Measurements from ENCODE around the gene CAMK2B.

Gene CAMK2B

GRCh38 chr7:44323381-44324203 is 1.8 kb downstream of the CAMK2B start:
- no peak for TF ChIP-seq CTCF (IDR thresholded peaks at IDR 0.05; ENCODE audit: low read depth, low read length)
- Histone ChIP-seq H3K4me1 (peaks cover 5% of the 10 kb centered on the region; the same call in 1 of the 2 replicates), H3K4me3 (ENCODE audit: low read depth, low read length) (no peak overlapping the region), H3K9me3 (no peaks in the 10 kb centered on the region), H3K27me3 (peaks cover 37% of the 10 kb centered on the region), H3K36me3 (no peaks in the 10 kb centered on the region)
- no peak for DNase-seq

GRCh38 chr7:44322631-44323363 is 2.6 kb downstream of the CAMK2B start:
- DNase-seq: no peak
- Histone ChIP-seq H3K4me3 (ENCODE audit: low read depth, low read length) (no peak overlapping the region), H3K9me3 (no peaks in the 10 kb centered on the region), H3K27me3 (peaks cover 37% of the 10 kb centered on the region), H3K36me3 (no peaks in the 10 kb centered on the region), H3K4me1 (peaks cover 5% of the 10 kb centered on the region; the same call in 1 of the 2 replicates)
- TF ChIP-seq CTCF (IDR thresholded peaks at IDR 0.05; ENCODE audit: low read depth, low read length): no peak

- H3K4me3 ChIP-seq (ENCODE audit: low read depth, low read length): no peak overlapping the region
- H3K27me3 ChIP-seq: peaks cover 32% of the 10 kb centered on the region
- DNase-seq: no peak
- H3K36me3 ChIP-seq: no peaks in the 10 kb centered on the region
- no peak for TF ChIP-seq CTCF (IDR thresholded peaks at IDR 0.05; ENCODE audit: low read depth, low read length)
- H3K4me1 ChIP-seq: peaks cover 5% of the 10 kb centered on the region; the same call in 1 of the 2 replicates
- no peaks in the 10 kb centered on the region for H3K9me3 ChIP-seq
Observed at GRCh38 chr7:44321796-44322195, 3.6 kb downstream of the CAMK2B start.

- Histone ChIP-seq H3K36me3 (no peaks in the 10 kb centered on the region), H3K4me1 (peaks cover 5% of the 10 kb centered on the region; the same call in 1 of the 2 replicates), H3K9me3 (no peaks in the 10 kb centered on the region), H3K27me3 (peaks cover 24% of the 10 kb centered on the region), H3K4me3 (ENCODE audit: low read depth, low read length) (no peak overlapping the region)
- DNase-seq: no peak
- no peak for TF ChIP-seq CTCF (IDR thresholded peaks at IDR 0.05; ENCODE audit: low read depth, low read length)
Observed at GRCh38 chr7:44320794-44321371, 4.5 kb downstream of the CAMK2B start.

- peaks cover 5% of the 10 kb centered on the region; the same call in 1 of the 2 replicates for H3K4me1 ChIP-seq
- DNase-seq: no peak
- TF ChIP-seq CTCF (IDR thresholded peaks at IDR 0.05; ENCODE audit: low read depth, low read length): no peak
- H3K4me3 ChIP-seq (ENCODE audit: low read depth, low read length): no peak overlapping the region
- no peaks in the 10 kb centered on the region for H3K9me3 ChIP-seq
- H3K36me3 ChIP-seq: no peaks in the 10 kb centered on the region
- H3K27me3 ChIP-seq: peaks cover 16% of the 10 kb centered on the region
Observed at GRCh38 chr7:44320141-44320540, 5.3 kb downstream of the CAMK2B start.
